ENCODE data around the gene LSS.

- TF ChIP-seq CTCF (conservative IDR thresholded peaks at IDR 0.05; ENCODE audit: low read depth, low read length) = no peak
- TF ChIP-seq MAFK (IDR thresholded peaks at IDR 0.05; ENCODE audit: low read depth, low read length) = no peak
- no peak for TF ChIP-seq POLR2A (IDR thresholded peaks at IDR 0.05; ENCODE audit: low read depth, low read length)
- TF ChIP-seq CEBPB (IDR thresholded peaks at IDR 0.05; ENCODE audit: low read depth, low read length) = no peak
- TF ChIP-seq USF2 (IDR thresholded peaks at IDR 0.05; ENCODE audit: low read depth, low read length) = no peak
These were observed 65.2 kb downstream of the LSS start for GRCh38 chr21:46163380-46163779.
